Measurements from ENCODE around the gene RREB1. TPM values are rescaled to one million over a fixed set of nuclear protein-coding genes. Genes with fewer than 3 reads are reported as not detected.
"Not testable (repeated sequence)": the region's sequence is repeated elsewhere in the genome, so short reads cannot be mapped to it uniquely, and the experiment has no call there.

Gene RREB1
- total and polyA plus RNA-seq, 2 of the 4 experiments (the other 2 are of a cell fraction): 8.4 to 14.5 TPM

GRCh38 chr6:7265385-7265726 lies 157.6 kb downstream of the RREB1 start:
- H4K20me1 ChIP-seq (ENCODE audit: insufficient read depth, low read length); H3K56ac ChIP-seq (ENCODE audit: extremely low read depth, insufficient read depth, low read length); H2AK5ac ChIP-seq (ENCODE audit: low read depth, low read length); H3K27ac ChIP-seq (ENCODE audit: insufficient read depth, low read length); ATAC-seq (ENCODE audit: low read depth); dilution Hi-C loops (cut with HindIII; ENCODE audit: low sequenced_read_pairs, unreplicated experiment); H2BK120ac ChIP-seq (ENCODE audit: low read depth, low read length); H2BK15ac ChIP-seq (ENCODE audit: low read depth, low read length); H3K23ac ChIP-seq (ENCODE audit: low read depth, low read length); H4K8ac ChIP-seq (ENCODE audit: low read depth in 2 of 2, low read length in 2 of 2); intact Hi-C loops (cut with micrococcal nuclease); H3K14ac ChIP-seq (replicated peaks; ENCODE audit: low read depth, low read length); H3K18ac ChIP-seq (ENCODE audit: low read depth, low read length); H2BK5ac ChIP-seq (ENCODE audit: low read depth, low read length, poor library complexity, severe bottlenecking); H3K27me3 ChIP-seq (ENCODE audit: control insufficient read depth, insufficient read depth, low read length); H3K79me1 ChIP-seq (ENCODE audit: low read depth in 1 of 2, low read length in 2 of 2); H3K4ac ChIP-seq (ENCODE audit: low read depth, low read length); DNase-seq; H3K4me2 ChIP-seq (ENCODE audit: low read depth, low read length); in situ Hi-C loops (cut with MboI; ENCODE audit: low sequenced_read_pairs); H3K9ac ChIP-seq (ENCODE audit: low read depth, low read length); BruUV-seq (replicated peaks); H4K5ac ChIP-seq (ENCODE audit: low read depth, low read length); H3K36me3 ChIP-seq (ENCODE audit: control insufficient read depth, insufficient read depth, low read length); H3K4me1 ChIP-seq (ENCODE audit: control insufficient read depth, insufficient read depth, low read length); H3K4me3 ChIP-seq (ENCODE audit: insufficient read depth, low read depth, low read length); POLR2A ChIA-PET (ENCODE audit: unreplicated experiment); H2BK20ac ChIP-seq (ENCODE audit: low read depth, low read length); H3K9me3 ChIP-seq (ENCODE audit: control insufficient read depth, insufficient read depth, low read length); CTCF ChIA-PET; H4K91ac ChIP-seq (ENCODE audit: insufficient read depth, low read depth, low read length); H2AFZ ChIP-seq (replicated peaks; ENCODE audit: low read length, poor library complexity); H2AK9ac ChIP-seq (replicated peaks; ENCODE audit: low read depth, low read length, poor library complexity): not testable (repeated sequence)
- 100% methylated on average over 1 of the region's 7 CpGs; no CpG with 5 or more reads in 1 of the 2 experiments for WGBS, 2 experiments (ENCODE audit: extremely low coverage in 2 of 2, insufficient read length in 1 of 2)
- H3K9me1 ChIP-seq (ENCODE audit: insufficient read depth, low read length): peaks cover 16% of the 10 kb centered on the region
